CD4-positive, alpha-beta T cell treated with Interleukin-4 for 4 hours (primary cell): ENCODE measurements around the gene PSAP.

Source experiments
- DNase-seq: peaks from one replicate; pipeline ENCODE4 v3.0.0-alpha.2; 2020

The PSAP gene

DNA sequence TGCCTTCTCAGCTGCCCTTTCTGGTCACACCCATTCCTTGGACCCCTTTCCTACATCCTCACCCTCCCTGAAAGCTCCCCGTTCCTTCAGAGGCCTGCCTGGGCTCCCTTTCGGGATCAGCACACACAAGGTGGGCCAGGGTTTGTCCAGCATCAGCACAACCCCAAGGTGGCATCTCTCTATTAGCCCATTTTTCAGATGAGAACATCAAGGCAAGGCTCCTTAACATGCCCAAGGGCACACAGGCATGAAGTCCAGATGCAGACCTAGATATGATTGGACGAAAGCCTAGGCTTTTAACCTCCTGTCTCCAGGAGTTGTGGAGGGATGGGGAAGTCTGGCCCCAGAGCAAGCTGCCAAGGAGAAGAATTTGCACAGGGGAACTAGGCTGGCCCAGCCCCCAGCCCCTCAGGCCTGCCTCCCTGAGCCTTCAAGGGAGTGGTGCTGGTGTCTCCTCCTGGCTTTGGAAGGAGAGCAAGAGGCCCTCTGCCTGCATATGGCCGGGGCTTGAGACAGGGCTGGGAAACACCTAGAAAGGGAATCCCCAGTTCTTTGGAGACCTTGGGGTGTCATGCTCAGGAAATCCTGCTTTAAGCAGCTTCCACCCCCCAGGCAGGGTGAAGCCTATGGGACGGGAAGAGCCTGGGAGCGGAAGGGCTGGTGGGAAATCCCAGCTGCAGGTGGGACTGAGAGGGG is 68.7 kb downstream of the PSAP start:
- no peak for DNase-seq

GRCh38 chr10:71780719-71781118 is 70.3 kb downstream of the PSAP start:
- no peak for DNase-seq

- no peak for DNase-seq
These were observed 70.9 kb downstream of the PSAP start for GRCh38 chr10:71780156-71780555.

DNA sequence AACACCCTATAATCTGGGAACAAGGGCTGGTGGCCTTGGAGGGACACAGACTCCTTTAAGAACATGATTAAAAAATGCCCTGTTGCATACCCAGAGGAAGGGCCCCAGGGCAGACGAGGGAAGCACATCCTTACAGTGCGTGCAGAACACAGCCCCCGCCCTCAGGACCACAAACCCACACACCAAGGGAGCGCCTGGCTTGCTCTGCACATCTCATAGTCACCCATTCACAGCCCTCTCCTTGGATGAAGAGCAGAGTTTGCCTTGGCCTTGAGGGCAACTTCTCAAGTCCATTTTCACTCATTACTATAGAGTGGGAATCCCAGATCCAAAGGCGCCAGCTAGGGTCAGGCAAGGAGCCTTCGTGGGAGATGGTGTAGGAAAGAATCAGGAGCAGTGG is 71.4 kb downstream of the PSAP start:
- no peak for DNase-seq

DNA sequence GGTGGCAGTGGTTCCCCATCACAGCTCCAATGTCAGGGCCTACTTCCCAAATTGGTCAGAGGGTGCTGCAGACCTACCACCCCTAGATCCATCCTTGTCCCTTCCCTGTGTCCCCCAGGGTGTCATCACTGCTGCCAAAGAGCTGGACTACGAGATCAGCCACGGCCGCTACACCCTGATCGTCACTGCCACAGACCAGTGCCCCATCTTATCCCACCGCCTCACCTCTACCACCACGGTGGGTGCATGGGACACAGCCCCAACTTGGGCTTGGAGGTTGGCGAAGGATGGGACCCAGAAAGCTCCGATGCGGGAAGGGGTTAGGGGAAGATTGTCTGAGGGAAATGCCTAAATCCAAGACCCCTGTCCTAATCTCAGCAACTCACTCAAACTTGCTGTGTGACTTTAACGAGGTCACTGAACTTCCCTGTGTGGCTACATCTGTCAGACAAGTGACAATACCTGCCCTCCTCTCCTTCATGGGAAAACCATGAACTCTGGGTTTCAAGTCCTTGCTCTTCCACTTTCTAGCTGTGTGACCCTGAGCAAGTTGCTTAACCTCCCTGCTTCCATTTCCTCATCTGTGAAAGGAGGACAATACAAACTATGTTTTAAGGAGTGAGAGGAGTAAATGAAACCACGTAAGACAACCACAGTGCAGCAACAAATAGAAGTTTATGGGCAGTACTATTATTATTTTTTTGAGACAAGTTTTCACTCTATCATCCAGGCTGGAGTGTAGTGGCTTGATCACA is 72.8 kb downstream of the PSAP start:
- DNase-seq, result no peak

DNA sequence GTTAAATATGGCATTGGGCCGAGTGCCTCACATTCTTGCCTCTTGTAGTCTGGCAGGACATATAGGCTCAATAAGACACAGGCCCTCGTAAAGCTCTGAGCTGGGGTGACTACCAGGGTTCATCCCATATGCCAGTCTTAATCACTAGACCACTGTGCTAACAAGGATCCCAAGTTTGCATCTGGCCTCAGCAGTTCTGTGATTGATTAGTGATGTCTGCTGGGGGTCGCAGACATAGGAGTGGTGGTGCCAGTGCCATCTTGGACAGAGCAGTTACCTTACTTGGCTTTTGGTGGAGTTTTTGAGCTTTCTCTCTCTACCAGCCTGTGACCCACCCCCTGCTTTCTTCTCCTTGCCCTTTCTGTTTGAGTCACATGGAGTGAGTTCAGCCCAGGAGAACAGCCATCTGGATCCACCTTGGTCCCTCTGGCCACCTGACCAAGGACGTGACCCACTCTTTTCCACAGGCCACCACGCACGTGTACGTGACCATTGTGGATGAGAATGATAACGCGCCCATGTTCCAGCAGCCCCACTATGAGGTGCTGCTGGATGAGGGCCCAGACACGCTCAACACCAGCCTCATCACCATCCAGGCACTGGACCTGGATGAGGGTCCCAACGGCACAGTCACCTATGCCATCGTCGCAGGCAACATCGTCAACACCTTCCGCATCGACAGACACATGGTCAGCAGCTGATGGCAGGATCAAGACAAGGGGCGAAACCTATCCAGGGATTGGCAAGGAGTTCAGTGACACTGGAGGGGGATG is 73.7 kb downstream of the PSAP start:
- no peak for DNase-seq

DNA sequence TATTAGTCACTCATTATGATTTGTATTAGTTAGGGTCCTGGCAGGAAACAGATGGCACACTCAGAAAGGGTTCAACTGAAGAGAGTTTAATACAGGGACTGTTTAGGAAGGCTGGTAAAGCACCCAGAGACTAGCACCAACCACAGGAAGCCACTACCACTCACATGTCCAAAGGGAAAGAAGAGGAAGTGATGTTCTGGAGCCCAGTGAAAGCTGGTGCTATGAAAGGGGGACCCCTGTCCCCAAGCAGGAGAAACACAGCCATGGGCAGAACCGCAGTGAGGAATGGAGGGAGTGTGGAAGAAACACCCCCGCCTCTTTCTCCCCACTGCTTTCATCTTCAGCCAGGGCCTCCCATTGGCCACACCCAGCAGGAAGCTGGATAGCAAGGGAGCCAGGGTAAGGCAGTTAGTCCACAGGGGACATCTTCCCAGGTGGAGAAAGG is 74.5 kb downstream of the PSAP start:
- no peak for DNase-seq

- DNase-seq, result no peak
These were observed 75.9 kb downstream of the PSAP start for GRCh38 chr10:71774916-71775702.

- DNase-seq, result peak; percentile 89
These were observed 77.7 kb downstream of the PSAP start, which contains the start of gene VSIR for GRCh38 chr10:71773221-71773971. Gene VSIR, minus strand, starts transcription at chr10:71773520. Its CDS starts 81 bp downstream, at chr10:71773439.

GRCh38 chr10:71772832-71773220 is 78.2 kb downstream of the PSAP start:
- DNase-seq, result no peak

- DNase-seq, result peak; percentile 37
These were observed 79.0 kb downstream of the PSAP start for GRCh38 chr10:71771821-71772617.

DNA sequence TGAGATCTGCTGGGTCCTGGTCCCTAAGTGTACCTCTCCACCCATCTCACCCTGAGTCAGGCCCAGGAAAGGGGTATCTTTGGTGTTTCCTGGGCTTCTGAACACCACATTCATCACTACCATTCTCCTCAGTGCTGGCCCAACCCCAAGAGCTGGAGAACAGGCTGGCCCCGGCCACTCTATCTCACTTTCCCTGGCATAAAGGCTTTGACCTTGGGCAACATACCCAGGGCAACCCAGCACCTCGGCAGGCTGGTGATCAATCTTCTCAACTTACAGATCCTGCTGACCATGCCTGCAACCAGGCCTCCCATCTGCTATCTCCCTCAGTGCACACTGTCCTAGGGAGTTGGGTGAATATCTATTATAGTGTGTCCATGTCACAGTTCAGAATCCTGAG is 79.8 kb downstream of the PSAP start:
- no peak for DNase-seq

- no peak for DNase-seq
These were observed 80.3 kb downstream of the PSAP start for GRCh38 chr10:71770789-71771188.

DNA sequence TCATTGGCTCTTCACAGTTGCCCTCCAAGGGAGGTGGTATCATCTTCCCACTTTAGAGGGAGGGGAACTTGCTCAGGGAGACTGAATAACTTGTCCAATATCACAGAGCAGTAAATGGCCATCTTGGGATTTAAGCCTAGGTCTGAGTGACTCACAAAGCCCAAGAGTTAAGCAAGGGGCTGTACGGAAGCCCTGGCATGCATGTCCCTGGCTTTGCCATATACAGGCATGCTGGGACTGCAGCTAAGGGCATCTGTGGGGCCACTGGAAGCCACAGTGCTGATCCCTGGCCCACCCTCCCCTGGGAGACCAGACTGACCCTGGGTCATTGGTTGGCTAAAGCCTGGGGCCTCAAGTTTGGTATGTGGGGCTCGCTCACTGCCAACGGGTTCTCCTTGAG is 80.8 kb downstream of the PSAP start:
- DNase-seq, result no peak

GRCh38 chr10:71769279-71769823 is 81.7 kb downstream of the PSAP start:
- peak; percentile 44 for DNase-seq

GRCh38 chr10:71767420-71768035 is 83.5 kb downstream of the PSAP start:
- no peak for DNase-seq

- DNase-seq, result peak; percentile 72
These were observed 84.2 kb downstream of the PSAP start for GRCh38 chr10:71766717-71767419.
